ENCODE data around the gene METTL3.

METTL3 gene

DNA sequence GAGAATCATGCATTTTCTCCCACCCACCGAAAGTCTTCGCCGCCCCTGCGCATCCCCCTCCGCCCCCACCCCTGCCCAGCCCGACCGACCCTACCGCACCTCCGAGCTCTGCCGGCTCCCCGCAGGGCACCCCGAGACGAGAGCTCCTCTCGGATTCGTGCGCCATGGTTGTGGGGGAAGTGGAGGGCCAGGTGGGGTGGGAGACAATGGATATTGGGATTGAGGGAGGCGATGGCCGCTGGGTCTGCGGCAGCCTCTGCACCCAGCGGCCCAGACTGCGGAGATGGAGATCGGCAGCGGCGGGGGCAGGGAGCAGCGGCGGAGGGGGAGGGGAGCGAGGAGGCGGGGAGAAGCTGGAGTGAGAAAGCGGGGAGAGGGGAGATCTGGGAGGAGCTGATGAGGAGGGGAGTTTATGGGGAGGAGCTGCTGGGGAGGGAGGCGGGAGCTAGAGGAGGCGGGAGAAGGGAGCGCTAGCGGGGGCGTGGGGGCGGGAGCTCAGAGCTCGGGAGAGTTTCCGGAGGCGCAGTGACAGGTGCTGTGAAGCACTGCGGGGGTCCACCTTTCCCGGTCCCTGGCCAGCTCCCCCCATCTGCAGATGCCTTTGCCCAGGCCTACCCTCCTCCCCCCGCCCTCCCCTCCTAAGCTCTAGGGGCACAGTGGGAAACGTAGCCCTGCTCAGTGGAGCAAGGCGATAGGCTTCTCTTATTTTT lies 15.0 kb upstream of the METTL3 start, which contains the start of gene SALL2:
Gene SALL2 (minus strand): TSS at position 385 of the 710 bp plus-strand sequence. CDS start 219 bp downstream, at position 166.
- DNase-seq: peak; percentile 97

DNA sequence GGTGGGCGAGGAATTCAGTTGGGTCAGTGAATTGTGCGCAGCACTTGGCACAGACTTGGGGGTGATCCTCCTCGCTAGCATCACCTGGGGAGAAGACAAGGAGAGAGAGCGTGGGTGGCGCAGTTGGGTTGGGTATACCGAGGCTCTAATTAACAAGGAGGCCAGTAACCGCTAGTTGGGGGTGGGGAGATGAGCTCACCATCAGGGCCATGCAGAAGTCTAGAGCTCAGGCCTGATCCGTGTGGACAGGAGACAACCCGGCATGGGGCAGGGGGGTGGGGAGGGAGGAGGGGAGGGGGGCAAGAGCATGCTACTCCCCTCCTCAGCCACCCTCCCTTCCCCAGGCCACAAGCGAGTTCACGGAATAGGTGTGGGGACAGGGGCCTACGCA lies 14.4 kb upstream of the METTL3 start:
- DNase-seq: peak; percentile 66

DNA sequence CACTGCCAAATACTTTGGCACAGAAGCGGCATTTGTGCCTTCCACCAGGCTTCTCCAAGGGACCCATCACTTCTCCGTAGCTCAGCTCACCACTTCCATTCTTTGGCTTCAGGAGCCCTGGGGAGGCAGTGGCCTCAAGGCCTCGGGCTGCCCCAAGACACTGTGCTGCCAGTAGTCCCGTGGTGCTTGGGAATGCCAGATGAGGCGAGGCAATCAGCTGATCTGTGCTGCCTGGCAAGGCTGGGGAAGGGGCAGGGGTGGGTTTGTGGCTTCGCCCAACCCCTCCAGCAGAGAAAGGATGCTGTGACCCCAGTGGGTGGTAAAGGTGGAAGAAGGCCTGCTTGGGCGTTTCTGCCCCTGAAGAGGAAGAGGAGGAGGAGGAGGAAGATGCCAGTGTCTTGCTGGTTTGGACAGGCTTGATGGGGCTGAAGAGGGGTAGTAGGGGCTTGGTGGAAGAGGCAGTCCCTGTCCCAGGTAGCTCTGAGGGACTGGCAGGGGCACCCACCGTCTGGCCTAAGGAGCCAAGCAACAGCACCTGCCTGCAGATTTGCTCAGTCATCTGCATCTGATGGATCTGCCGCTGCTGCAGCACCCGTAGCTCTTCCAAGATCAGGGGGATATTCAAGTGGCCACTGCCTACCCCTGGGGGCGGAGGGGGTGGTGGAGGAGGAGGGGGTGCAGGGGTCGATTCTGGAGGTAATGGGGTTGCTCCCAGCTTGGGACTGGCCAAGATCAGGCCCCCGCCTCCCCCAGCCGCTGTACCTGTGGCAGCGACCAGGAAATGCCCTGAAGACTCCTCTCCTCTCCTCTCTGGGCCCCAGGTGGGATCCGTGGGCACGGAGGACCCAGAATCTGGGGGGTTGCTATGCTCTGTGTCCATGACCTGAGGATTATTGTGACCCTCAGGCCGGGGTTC lies 13.7 kb upstream of the METTL3 start:
- DNase-seq: no peak

DNA sequence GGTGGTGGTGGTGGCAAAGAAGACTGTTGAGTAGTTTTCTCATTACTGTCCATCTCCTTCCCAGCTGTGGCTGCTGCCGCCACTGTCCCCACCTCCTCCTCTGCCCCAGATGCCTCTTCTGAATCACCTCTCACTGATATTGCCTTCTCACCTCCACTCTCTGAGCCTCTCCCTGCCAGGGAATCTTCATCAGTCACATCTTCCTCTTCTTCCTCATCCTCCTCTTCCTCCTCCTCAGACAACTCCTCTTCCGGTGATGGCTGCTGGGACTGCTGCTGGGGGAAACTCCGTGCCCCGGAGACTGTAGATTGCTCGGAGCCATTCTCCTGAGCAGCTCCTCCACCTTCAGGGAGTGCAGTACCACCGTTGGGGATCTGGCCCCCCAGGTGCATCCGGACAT lies 12.1 kb upstream of the METTL3 start:
- DNase-seq: no peak

DNA sequence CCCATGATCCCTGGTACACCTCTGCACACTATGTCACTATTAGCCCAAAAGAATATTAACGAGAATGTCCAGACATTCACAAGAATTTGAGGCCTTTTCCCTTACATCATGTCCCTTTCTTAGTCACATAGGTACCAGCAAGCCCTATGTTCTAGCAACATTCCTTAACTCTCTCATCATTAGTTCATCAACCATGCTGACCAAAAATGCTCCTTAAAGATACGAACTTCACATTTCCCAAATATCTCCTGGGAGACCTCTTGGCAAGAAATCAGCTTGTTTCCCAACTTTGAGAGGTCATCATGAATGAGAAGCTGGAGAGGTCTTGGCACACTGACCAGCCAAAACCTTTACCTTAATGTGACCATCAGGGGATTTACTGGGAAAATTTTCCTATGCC lies 10.4 kb upstream of the METTL3 start:
- no peak for DNase-seq

DNA sequence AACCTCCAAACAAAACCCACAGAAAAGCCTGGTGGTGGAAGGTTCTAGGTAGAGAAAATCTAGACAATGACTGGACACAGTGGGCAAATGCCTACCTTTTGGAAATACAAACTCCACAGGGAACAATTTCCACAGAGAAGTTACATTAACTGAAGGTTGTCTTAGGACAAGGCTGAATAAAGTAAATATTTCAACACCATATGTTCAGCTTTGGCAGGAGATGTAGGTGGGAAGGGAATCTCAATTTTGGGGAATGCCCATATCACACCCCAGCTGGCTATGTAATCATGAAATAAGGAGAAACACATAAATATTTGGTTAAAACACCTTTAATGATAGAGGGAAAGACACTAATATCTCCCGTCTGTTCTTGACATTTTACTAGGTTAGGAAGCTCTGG lies 9.6 kb upstream of the METTL3 start:
- DNase-seq: peak; percentile 33

DNA sequence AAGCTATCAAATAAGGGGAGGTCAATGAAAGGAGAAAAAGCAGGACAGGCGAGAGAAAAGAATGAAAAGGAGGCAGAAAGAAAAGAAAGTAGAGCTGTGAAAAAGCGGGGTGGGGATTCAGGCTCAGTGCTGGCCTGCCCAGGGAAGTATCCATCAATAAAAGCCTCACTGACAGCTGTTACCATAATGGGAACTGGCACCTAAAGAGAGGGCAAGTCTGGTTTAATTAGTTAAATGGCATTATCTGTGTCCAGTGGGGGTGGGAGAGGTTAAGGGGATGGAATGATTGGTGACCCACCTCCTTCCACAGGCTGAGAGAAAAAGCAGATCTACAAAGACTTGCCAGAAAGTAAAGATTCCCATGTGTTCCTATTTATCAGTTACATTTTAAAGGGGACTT lies 7.6 kb upstream of the METTL3 start:
- peak; percentile 9 for DNase-seq

DNA sequence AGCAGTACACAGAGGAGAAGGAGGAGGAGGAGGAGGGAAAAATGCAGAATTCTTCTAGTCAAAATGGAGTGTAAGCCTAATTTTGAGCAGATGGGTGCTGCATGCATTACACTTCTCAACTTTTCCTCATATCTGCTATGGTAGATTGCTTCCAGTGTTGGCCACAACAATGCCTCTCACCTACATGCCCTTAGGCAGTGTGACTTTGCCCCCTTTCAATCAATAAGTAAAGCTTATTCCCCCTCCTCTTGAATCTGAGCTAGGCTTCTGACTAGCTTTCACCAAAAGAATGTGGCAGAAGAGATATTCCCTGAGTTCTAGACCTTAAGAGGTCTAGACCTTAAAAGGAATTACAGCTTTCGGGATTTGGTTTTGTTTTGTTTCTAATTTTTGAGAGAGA lies 3.2 kb upstream of the METTL3 start:
- no peak for DNase-seq

DNA sequence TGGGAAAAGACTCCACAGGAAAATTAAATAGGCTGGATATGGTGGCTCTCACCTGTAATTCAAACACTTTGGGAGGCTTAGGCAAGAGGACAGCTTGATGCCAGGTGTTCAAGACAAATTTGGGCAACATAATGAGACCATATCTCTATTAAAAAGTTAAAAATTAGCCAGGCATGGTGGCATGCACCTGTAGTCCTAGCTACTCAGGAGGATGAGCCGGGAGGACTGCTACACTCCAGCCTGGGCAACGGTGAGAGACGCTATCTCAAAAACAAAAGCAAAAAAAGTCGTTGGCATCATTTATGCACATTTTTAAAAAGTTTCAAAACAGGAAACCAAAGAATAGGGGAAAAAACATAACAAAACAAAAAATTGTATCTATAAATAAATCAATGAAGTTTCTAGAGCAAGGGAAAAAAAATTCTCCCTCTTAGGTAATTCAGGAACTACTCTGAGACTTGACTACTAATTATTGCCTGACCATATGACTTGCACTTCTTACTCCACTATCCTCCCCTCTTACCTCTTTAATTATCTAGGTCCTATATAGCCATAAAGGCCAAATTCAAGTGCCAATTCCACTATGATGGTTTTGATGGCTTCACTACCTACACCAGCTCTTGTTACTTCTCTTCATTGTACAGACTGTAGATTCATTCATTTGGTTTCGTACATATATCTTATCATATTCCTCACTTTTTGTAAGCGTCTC lies 1.6 kb downstream of the METTL3 start:
- DNase-seq: no peak

DNA sequence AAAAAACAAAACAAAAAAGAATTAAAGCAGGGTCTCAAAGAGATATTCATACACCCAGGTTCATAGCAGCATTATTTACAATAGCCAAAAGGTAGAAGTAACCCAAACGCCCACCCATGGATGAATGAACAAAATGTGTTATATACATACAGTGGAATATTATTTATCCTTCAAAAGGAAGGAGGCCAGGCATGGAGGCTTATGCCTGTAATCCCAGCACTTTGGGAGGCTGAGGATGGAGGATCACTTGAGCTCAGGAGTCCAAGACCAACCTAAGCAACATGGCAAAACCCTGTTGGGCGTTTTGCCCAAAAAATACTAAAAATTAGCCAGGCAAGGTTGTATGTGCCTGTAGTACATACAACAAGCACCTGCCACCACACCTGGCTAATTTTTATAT lies 4.6 kb downstream of the METTL3 start:
- DNase-seq: no peak

DNA sequence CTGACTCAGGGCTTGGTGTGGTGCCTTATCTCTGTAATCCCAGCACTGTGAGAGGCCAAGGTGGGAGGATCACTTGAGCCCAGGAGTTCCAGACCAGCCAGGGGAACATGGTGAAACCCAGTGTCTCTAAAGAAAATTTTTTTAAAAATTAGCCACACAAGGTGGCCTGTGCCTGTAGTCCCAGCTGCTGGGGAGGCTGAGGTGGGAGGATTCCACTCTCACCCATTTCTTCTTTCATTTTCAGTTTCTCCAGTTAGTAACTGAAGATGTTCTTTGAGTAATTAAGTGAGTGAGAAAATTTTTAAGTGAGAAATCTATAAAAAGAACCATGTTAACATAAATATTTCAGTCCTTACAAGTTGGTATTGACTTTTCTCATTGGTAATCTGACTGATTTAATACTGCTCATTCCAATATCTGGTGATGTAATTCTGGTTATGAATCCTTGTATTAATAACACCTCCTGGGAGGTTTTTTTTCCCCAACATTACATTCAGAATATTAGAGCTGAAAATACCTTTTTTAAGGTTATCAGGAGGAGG lies 6.1 kb downstream of the METTL3 start:
- no peak for DNase-seq

DNA sequence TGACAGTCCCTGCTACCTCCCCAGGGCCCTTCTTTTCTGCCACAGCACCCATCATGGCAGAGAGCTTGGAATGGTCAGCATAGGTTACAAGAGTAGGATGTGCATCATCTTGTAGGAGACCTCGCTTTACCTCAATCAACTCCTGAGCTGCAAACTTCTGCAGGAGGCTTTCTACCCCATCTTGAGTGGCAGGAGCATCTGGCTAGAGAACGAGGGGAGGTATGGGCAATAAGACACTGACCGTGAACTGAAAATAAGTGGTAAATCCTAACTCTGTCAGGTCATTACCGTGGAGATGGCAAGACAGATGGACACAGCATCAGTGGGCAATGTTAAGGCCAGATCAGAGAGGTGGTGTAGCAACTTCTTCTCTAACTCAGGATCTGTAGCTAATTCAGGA lies 7.8 kb downstream of the METTL3 start:
- DNase-seq: no peak

DNA sequence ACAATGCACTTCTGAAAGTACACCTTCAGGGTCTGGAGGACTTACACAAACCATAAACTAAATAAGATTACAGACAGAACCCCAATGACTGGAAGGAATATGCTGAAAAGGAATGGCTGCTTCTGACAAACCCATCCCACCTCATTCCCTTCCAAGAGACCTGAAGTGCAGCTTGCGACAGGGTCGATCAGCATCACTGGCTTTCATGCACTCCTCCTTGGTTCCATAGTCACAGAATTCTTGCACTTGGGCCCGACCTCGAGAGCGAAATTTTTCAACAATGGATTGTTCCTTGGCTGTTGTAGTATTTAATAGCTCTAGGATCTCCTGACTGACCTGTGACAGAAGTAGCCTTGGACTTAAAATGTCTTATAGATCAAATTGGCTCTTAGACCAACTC lies 9.6 kb downstream of the METTL3 start:
- DNase-seq: no peak

DNA sequence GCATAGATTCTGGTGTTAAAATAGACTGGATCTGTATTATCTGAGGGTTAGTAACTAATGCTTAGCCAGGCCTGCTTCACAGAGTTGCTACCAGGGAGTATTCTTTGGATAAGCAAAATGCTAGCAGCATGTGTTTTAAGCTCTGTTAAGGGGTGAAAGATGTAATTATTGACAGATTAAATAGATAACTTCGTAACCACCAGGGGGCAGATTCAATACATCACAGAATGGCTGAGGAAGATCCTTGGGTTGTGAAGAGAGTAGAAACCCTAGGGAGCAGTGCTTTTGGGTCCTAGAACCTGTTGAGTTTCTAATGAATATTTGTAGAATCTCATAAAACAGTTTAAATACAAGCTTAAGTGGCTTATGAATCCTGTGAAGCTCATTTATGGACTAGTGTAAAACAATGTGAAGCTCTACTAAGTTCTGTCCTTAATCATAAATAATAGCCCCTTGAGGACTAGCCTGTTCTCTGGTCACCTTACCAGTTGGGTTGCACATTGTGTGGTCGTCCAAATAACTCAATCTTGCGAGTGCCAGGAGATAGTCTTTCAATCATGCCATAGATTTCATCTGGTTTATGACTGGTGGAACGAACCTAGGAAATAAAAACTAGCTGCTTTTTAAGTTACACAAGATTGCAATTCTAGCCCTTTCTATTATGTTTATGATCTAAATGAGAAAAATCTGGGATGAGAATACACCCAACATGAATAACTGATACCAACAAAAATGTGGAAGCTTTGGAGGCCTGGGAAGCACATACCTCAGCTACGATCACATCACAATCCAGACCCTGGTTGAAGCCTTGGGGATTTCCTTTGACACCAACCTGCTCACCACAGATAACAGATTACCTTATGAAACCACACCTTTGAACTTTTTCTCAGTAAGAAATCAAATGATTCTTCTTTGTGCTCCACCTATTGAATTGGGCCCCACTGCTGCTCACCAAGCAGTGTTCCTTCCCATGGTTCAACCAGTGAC lies 12.3 kb downstream of the METTL3 start:
- DNase-seq: peak; percentile 76

DNA sequence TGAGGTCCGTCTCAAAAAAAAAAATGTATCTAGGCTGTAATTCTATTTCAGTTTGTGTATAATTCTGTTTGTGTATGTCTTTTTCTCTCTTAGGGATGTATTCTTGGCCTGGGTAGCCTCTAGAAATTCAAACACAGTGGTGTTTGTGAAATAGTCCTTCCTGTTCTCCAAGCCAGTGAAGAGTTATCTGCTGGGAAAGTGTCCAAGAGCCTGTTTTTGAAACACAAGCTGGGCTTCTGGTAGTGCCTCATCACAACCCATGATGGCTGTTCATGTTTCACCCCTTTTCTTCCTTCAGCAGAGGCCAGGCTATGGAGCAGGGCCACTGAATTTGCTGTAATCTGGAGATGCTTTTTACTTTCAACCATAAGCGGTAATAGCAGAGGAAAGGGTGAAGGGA lies 14.7 kb downstream of the METTL3 start:
- DNase-seq: no peak

DNA sequence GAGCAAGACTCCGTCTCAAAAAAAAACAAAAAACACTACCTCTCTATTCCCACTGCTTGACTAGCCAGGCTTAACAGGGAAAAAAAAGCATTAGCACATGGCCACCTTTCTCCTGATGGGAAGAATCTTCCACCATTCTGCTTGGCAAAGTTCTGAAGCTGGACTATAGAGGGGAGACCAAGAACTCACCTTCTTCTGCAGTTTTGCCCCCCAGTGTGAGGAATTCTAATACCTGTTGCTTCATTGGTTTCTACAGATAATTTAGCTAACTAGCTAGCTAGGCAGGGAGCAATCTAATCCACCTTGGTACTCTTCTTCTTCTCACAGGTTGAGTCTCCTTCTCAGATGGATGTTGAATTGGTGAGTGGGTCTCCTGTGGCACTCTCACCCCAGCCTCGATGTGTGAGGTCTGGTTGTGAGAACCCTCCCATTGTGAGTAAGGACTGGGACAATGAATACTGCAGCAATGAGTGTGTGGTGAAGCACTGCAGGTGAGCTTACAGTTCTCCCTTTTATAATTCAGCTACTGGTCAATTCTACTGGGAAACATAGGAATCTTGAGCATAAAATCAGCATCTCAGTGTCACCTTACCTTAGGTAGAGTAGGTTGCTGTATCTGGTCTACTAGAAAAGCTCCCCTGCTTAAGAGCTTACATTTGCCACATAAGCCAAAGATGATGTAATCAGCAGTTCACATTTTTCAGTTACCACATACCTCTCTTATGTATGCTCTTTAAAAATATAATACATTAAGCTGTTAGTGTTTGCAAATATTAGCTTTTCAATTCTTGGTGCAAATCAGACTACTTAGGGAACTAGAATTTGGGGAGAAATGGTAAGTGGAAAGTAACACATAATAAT lies 16.0 kb downstream of the METTL3 start:
- no peak for DNase-seq

DNA sequence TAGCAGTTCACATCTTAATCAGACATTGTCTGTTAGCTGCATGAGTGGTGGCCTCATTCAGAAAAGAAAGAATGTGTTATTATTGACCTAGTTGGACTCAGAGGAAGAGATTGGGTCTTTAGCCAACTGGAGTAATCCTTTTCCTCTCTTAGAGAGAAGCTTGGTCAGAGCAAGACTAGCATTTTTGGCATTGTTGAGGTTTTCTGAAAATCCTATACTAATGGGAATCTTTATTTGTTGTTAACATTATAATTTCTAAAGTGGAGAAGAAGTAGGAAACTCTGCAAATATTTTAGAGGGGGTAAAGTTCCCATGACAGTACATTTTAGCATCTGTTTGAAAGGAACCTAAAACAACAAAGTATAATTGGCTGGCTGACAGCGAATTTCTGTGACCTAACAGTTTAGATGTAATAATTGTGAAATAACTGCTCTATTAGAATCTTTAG lies 24.5 kb downstream of the METTL3 start:
- no peak for DNase-seq

DNA sequence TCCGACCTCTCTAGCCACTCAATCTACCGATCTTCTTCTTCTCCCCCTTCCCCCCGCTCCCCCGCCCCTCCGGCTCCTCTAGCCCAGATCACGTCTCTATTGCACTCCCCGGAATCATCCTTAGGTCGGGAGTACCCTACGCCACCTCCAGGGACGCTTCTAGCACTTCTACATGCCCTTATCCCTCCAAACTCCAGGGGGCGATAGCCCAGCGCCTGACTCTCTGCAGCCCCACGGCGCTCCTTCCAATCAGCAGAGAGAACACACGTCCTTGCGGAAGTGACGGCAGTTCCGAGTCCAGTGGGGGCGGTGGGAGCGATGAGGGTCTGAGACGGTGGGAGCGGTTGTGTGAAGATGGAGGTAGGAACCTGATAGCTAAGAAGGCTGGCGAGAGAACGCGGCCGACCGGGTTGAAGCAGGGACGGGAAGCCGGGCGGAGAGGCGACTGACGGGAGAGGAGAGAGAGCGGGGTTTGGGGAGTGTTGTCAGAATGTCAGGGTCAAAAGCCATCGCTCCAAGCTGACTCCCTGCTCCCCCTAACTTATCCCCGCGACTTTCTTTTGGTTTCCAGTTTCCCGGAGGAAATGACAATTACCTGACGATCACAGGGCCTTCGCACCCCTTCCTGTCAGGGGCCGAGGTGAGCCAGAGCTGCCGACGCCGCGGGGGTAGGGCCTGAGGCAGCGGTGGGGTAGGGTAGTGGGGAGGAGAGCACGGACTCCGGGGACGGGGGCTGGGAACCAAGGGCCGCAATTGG lies 34.0 kb downstream of the METTL3 start, which contains the start of the genes RAB2B and TOX4:
Gene RAB2B (minus strand): TSS at position 35 of the 757 bp plus-strand sequence. CDS start 87 bp downstream, outside the sequence.
Gene TOX4 (plus strand): TSS at position 271 of the 757 bp plus-strand sequence. CDS start 84 bp downstream, at position 355.
- DNase-seq: peak; percentile 99

DNA sequence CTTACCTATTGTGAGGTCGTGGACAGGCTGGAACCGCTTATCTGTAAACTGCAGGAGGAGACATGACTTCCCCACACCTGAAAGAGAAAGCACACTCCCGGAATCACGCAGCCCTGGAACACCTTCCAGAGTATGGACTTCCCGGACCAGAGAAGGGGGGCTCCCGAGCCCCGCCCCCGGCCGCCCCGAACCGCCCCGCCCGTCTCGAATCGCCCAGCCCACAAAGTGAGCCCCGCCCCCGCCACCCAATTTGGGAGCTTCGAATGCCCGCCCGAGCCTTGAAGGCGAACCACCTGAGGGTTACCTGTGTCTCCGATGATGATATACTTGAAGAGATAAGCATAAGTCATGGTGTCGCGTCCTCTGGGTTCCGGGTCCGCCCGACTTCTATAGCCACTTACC lies 34.6 kb downstream of the METTL3 start:
- peak; percentile 93 for DNase-seq

Measured in NCI-H69 (cell line).